GM12865 (cell line): ENCODE results near the gene FAR2.

ENCODE experiments used
- DNase-seq: peaks from one replicate; pipeline ENCODE4 v3.0.0; 2010; ENCODE audit warnings: low read depth
- H3K4me3 ChIP-seq: 2 replicates; pipeline ENCODE4 v1.5.1; 2011; ENCODE audit warnings: mild to moderate bottlenecking, low read depth, low read length, control low read depth
- CTCF ChIP-seq: IDR thresholded peaks from 2 replicates; pipeline ENCODE4 v1.5.1; 2011; ENCODE audit warnings: low read length, control low read depth, low read depth, inconsistent platforms; ENCODE audit not compliant: insufficient read depth; ENCODE audit errors: missing control alignments

The FAR2 gene

DNA sequence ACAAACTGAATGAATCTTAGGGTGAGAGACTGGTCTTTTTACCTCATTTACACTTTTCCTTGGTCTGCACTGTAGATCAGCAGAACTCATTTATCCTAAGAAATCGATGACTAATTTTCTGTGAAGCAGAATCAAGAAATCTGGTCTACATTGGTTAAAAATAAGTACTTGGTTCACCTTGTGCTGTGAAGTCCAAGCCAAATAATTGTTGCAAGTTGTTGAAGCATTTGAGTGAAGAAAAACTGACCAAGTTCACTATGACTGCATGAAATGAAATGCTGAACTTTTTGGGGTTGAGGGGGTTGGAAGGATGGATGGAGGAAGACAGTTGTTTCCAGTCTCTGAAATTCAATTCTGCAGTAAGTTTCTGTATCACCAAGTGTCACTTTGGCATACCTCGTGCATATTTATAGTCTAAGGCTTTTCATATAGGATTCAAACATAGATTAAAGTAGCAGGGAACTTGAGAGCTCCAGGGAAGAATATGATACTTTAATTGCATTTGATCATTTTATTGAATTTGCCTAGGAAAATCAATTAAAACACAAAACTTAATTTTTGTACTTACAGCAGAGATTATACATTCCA, 75.0 kb downstream of the FAR2 start:
- no peak for DNase-seq
- H3K4me3 ChIP-seq, result no peak overlapping the region
- no peak for TF ChIP-seq CTCF

- H3K4me3 ChIP-seq, result no peak overlapping the region
- no peak for TF ChIP-seq CTCF
- no peak for DNase-seq
Observed at GRCh38 chr12:29224572-29224971, 75.5 kb downstream of the FAR2 start.

DNA sequence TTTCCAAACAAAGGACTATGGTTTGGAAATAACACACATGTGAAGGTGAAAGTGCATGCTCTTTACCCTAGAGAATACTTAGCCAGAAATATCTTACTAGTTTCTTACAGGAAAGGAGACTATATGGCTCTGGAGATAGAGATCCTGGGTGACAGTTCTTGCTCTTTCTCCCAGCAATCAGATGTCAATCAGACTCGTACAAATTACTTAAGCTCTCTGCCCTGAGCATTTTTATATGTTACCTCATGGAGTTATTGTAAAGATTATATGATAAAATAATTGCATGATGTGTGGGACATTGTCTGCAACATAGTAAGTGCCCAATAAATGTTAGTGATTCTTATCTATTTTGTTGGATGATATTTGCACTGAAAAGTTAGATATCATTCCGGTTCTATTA, 76.8 kb downstream of the FAR2 start:
- H3K4me3 ChIP-seq, result no peak overlapping the region
- TF ChIP-seq CTCF, result no peak
- DNase-seq, result no peak

- DNase-seq, result no peak
- TF ChIP-seq CTCF, result no peak
- no peak overlapping the region for H3K4me3 ChIP-seq
Observed at GRCh38 chr12:29226616-29227015, 77.5 kb downstream of the FAR2 start.

DNA sequence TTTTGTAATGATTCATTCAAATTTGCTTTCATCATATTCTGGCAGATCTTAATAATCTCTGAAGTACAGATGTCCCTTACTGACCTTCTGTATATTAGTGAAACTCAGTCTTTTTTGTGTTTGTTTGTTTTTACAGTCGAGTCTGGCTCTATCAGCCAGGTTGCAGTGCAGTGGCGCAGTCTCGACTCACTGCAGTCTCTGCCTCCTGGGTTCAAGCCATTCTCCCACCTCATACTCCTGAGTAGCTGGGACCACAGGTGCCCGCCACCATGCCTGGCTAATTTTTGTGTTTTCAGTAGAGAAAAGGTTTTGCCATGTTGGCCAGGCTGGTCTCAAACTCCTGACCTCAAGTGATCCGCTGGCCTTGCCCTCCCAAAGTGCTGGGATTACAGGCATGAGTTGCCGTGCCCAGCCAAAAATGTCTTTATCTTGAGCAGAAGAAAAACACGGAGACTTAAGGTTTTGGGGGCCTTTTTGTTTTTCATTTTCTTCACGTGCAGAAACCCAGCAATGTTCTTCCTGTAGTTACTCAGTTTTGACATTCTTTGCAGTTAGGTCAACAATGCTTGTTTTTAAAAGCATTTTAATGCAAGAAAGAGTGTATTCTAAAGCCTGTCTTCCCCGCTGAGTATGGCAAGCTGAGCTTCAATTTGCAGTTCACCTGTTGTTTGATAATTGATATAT, 79.5 kb downstream of the FAR2 start:
- no peak overlapping the region for H3K4me3 ChIP-seq
- no peak for DNase-seq
- no peak for TF ChIP-seq CTCF

DNA sequence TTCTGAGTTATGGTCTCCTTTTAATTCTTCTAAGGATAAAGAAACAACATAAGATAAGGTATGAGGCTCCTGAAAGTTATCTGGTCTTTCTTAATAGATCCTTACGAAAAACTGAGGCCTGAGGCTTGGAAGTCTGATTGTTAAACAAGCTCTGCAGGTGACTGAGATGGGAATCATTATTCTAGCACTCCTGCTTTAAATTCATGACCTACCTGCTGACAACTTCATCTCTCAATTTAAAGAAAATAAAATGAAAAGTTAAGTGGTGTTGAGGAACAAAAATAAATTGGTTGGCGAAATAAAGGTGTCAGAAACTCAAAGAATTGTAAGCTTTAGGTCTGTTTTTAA, 80.1 kb downstream of the FAR2 start:
- no peak for TF ChIP-seq CTCF
- DNase-seq, result no peak
- no peak overlapping the region for H3K4me3 ChIP-seq

DNA sequence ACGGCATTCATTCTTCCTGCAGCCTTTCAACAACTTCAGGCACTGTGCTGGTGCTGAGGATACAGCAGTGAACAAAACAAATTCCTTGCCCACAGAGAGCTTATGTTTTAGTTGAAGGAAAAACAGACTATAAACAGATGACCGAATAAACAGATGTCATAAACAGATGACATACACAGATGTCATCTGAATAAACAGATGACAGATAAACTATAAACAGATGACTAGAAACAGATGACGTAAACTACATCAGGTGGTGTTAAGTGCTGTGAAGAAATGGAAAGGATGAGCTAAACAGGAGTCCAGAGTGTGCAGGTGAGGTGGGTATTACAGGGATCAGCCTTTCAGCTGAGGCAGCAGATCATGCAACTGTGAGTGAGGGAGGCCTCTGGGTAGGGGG, 80.9 kb downstream of the FAR2 start:
- DNase-seq, result no peak
- H3K4me3 ChIP-seq, result no peak overlapping the region
- TF ChIP-seq CTCF, result no peak
